HG02884 (cell line): ENCODE measurements around the gene RPAP3.

Source experiments
- ATAC-seq: cut with Tn5 transposase; IDR thresholded peaks from one replicate; pipeline ENCODE4 v1.9.1; 2021; ENCODE audit warnings: mild to moderate bottlenecking, moderate library complexity; ENCODE audit not compliant: unreplicated experiment

RPAP3 gene

DNA sequence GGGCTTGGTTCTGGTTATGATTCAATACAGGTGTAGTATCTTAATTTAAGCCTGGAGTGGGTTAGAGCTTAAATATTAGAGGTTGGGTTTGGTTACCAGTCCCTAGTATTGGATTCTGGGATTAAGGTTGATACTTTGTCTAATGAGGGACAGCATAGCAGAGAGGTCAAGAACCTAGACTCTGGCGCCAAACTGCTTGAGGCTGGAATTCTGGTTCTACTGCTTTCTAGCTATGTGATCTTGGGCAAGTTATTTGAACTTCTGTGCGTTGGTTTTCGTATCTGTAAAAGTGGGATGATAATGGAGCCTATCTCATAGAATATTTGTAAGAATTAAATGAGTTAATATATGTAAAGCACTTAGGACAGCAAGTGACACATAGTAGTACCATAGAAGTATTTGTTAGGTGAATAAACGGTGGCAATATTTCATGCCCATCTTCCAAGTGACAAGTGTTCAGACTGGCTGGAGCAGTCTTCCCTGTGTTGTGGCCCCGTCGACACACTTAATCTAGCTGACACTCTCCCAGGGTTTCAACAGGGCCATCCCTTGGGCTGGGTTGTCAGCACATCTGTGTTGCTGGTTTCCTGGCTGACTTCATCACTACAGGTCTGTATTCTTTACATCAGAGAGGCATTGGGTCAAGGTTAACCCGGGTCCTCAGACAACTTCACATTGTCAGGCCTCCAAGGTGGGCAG, 16.5 kb upstream of the RPAP3 start:
- no peak for ATAC-seq

GRCh38 chr12:47721431-47721973, 15.7 kb upstream of the RPAP3 start:
- ATAC-seq = no peak

GRCh38 chr12:47718531-47718930, 12.7 kb upstream of the RPAP3 start:
- no peak for ATAC-seq

DNA sequence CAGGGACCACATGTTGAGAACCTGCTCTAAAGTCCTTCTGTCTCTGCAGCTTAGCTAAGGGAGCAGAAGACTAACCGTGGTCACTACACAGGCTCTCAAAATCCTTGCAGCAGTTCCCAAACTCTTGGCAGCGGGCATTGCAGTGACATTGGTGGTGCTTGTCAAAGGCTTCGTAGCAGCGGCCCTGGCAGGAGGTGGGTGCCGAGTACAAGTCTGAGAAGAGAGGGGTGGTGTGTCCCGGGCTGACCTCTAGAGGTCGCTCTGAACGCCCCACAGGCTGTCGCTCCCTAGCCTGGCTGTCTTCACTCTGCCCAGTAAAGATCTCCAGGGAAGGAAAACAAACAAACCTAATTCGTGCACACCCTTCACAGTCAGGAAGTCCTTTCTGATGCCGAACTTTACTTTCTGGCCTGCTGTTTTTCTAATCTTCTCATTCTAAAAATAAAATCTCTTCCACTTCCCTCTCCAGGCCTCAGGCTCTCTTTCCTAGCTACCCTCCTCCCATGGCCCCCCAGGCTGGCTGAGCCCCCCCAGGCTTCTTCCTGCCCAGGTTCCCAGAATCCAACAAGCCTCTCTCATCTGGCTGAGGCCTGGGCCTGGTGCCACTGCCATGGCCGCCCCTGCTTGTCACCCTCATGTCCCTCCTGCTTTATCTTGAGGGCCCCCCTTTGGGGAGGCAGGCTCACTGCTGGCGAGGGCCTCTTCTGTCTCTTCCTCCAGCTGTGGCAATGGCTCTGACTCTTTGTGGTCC, 11.8 kb upstream of the RPAP3 start:
- no peak for ATAC-seq

DNA sequence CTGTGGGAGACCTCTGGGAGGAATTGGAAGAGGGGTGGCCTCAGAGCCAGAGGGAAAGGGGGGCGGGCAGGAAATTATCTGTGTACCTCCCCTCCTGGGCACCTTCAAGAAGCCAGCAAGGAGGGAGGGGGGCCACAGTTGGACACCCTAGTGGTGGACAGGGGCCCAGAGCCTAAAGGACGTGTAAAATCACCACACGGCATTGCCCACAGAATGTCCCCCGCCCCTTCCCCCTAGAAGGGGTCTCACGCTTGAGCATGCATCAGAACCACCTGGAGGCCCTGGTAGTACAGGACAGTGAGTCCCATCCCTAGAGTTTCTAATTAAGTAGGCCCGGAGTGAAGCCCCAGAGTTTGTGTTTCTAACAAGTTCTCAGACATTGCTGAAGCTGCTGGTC, 11.2 kb upstream of the RPAP3 start:
- ATAC-seq = no peak

DNA sequence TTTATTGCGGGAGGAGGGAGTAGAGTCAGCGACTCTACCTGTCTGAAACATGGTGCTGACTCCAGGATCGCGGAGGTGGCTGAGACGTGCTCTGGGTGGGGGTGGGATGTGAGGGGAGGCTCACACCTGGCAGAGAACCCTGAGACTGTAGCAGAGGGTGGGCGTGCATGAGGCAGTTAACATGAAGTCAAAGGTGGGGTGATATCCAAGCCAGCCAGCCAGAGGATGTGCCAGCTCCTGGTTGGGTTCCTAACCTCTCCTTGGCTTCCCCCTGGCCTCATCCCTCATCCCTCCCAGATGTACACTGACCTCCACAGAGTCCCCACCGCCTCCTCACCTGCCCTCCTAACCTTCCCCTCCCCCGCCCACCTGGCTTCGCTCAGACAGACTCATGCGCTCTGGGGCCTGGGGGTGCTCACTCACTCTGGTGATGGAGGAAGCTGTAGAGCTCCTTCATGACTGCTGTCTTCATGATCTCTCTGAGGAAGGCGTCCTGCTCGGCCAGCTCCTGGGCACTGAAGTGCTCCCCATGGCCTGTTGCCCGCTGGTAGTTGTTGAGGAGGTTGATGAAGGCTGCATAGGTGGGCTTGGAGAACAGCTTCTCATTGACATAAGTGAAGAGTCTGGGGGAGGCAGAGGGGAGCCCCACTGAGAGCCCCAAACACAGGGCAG, 10.2 kb upstream of the RPAP3 start:
- ATAC-seq = no peak

GRCh38 chr12:47715393-47715876, 9.6 kb upstream of the RPAP3 start:
- peak; percentile 71 for ATAC-seq

GRCh38 chr12:47714826-47715386, 9.1 kb upstream of the RPAP3 start:
- ATAC-seq = peak; percentile 14

DNA sequence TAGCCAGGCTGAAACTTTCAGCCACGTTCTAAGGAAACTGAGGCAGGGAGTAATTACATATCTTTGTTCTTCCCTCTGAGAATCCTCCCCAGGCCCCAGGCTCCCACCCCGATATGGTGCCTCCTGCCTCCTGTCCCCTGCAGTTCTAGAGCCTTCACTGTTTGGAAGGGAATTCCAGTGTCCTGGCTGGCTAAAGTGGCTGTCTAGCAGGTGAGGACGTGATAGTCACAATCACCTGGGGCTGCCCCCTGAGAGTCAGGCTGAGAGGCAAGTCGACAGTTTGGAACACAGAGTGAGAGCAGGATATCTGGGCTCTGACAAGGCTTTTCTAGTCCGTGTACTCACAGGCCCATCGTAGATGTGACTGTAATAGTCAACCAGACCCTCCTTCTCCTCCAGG, 6.3 kb upstream of the RPAP3 start:
- no peak for ATAC-seq

DNA sequence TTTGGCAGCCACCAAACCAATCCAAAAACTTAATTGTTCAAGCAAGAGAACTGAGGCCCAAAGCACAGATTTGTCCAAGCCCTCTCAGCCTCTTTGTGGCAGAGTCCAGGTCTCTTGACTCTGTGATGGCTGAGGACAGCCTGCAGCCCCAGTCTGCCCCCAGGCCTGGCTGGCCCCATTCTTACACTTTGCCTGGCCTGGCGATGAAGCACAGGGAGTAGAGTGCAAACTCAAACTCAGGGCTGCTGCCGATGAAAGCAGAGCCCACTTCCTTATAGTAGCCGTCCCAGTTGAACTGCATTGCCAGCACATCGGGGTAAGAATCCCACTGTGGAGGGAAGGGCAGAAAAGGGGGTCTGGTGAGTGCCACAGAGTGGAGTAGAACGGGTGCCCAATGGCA, 5.6 kb upstream of the RPAP3 start:
- no peak for ATAC-seq

DNA sequence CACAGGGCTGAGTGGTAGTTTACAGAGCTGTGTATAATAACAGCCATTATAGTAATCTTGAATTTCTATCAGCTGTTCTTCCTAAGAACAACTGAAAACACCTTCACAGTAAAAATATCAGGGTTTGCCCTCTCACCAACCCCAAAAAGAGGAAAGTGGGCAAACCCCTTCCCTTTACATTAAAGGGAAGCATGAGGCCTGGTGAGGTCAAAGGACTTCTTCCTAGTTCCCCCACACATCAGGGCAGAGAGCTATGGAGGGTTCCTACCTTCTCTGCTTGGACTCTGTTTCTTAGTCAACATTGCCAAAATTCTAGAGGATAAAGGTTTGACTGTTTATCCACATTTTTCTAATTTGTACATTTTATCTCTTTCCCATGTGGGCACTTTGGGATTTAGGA, 4.4 kb upstream of the RPAP3 start:
- ATAC-seq = no peak

GRCh38 chr12:47709671-47710070, 3.8 kb upstream of the RPAP3 start:
- no peak for ATAC-seq

GRCh38 chr12:47709237-47709636, 3.4 kb upstream of the RPAP3 start:
- no peak for ATAC-seq

DNA sequence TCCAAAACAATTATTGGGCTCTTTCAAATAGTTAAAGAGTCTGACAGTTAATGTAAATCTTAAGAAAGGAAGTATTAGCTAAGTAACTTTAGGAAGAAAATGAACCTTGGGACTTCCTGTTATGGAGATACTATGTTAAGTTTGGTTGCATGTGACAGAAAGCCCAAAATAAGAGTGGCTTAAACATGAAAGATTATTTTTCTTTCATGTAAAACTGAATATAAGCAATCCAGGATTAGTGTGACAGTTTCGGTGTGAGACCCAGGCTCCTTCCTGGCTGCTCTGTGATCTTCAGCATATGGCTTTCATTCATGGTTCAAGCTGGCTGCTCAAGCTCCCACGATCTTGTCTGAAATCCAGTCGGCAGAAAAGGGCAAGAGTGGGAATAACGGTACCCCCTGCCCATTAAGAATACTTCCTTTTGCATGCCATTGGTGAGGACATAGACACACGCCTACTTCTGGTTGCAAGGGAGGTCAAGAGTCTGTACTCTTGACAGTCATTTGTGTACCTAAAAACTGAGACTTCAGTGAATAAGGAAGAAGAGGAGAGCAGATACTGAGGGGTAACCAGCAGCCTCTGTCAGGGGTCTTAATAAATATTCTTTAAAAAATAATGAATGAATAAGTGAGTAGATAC, 2.2 kb upstream of the RPAP3 start:
- ATAC-seq = no peak

DNA sequence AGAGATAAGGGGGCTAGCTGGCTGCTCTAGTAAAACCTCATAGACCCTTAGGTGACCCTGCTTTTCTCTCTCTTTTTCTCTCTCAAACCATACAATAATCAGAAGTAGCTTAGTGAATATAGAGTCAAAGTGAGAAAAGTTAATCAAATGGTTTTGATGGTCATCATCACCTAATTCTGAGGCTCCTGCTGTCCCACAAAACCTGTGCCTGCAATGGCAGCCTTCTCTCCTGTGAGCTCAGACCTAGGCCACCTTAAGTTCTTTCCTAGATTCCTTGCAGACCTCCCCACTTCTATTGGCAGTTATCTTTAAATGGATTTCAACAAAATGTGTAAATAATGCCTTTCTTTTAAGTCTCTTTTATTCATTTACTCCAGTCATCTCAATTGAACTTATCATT, 1.5 kb upstream of the RPAP3 start:
- no peak for ATAC-seq

DNA sequence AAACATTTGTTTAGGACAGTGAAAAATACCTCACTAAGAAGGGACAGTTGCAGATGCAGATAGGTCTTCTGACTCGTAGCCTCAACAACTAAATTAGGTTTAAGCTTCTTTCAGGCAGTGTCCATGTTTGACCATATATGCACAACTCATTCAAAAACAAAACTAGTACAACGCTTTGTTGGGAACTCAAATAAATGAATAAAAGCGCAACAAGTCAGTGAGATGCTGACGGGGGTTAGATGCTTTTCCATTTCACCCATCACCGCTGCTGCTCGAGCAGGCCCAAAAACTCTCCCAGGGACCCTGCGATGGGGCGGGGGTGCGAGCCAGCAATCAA, 633 bp downstream of the RPAP3 start:
- ATAC-seq = no peak

DNA sequence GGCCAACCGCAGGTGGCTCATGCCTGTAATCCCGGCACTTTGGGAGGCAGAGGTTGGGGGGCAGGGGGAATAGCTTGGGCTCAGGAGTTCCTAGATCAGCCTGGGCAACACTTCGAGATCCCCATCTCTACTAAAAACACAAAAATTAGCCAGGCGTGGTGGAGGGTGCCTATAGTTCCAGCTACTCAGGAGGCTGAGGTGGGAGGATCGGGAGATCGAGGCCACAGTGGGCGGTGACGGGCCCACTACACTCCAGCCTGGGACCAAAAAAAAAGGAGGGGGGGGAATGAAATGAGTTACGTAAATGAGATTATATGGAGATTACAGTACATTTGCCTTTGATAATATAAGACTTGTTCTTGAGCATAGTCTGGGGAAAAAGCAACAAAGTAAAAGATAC, 1.1 kb downstream of the RPAP3 start:
- ATAC-seq = no peak

- no peak for ATAC-seq
Measured at GRCh38 chr12:47700263-47700662, 5.6 kb downstream of the RPAP3 start.

DNA sequence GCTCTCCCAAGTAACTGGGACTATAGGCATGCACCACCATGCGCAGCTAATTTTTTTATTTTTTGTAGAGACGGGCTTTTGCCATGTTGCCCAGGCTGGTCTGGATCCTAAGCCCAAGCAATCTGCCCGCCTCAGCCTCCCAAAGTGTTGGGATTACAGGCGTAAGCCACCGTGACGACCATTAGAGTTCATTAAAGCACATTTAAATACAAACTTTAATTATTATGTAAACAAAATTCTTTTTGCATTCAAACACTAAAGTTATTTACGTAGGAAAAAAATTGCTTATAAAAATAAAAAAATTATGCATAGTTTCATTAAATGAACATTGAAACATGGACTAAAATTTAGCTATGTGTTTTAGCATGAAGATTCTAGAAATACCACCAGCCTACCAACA, 7.2 kb downstream of the RPAP3 start:
- no peak for ATAC-seq

DNA sequence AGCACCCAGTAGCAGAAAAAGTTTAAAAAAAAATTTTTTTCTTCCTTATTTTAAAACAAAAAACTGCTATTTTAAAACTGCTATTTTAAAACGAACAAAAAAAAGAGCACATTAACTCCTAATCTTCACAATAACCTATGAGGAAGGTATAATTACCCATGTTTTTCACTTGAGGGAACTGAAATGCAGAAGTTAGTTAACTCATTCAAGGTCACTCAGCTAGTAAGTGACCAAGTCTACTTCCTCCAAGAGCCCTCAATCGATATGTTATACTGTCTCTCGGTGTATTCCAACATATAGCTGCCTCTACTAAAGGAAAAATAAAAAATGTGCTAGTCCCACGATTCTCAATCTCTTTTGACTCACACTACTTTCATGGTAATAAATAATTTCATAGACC, 7.8 kb downstream of the RPAP3 start:
- no peak for ATAC-seq

DNA sequence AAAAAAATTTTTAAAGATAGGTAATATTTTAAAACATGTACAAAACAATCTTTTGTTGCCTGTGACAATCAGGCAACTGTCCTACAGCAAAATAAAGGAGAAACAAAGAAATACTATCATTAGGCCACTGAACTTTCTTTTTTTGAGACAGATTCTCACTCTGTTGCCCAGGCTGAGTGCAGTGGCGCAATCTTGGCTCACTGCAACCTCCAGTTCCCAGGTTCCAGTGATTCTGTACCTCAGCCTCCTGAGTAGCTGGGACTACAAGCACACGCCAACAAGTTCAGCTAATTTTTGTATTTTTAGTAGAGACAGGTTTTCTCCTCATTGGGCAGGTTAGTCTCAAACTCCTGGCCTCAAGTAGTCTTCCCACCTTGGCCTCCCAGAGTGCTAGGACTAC, 16.6 kb downstream of the RPAP3 start:
- ATAC-seq = no peak
